Small intestine (tissue), 7 donors: ENCODE measurements around the gene SPTBN5. TPM values are rescaled to one million over a fixed set of nuclear protein-coding genes. Genes with fewer than 3 reads are reported as not detected.
A peak's percentile ranks its signal among the peaks of the same experiment; 100 is the strongest.

ENCODE experiments used
- DNase-seq, 2 donors: peaks; one replicate each; pipeline versions ENCODE4 v3.0.0 to v3.0.0-alpha.2; 2013
- FAIRE-seq: peaks from 2 replicates; lab custom pipeline; 2012; peaks lifted over from hg19 to GRCh38; lab: Jason Lieb, UNC
- H3K27ac ChIP-seq, 3 donors: one replicate each; pipeline ENCODE4 v1.5.1; 2013; ENCODE audit warnings: low read length in 2 of 3, mild to moderate bottlenecking in 2 of 3, control low read depth in 1 of 3, inconsistent platforms in 1 of 3, low read depth in 1 of 3, moderate library complexity in 1 of 3
- H3K27me3 ChIP-seq, 3 donors: one replicate each; pipeline ENCODE4 v1.6.1; 2013; ENCODE audit warnings: low read length in 3 of 3, inconsistent platforms in 1 of 3; ENCODE audit not compliant: control insufficient read depth in 3 of 3, insufficient read depth in 3 of 3
- H3K36me3 ChIP-seq, 3 donors: one replicate each; pipeline ENCODE4 v1.6.1; 2013; ENCODE audit warnings: low read length in 3 of 3, inconsistent platforms in 1 of 3, low read depth in 1 of 3, mild to moderate bottlenecking in 1 of 3, moderate library complexity in 1 of 3; ENCODE audit not compliant: control insufficient read depth in 3 of 3, insufficient read depth in 2 of 3
- H3K4me1 ChIP-seq, 3 donors: one replicate each; pipeline ENCODE4 v1.6.1; 2013; ENCODE audit warnings: low read length in 2 of 3, inconsistent platforms in 1 of 3, low read depth in 1 of 3, mild to moderate bottlenecking in 1 of 3, moderate library complexity in 1 of 3; ENCODE audit not compliant: control insufficient read depth in 3 of 3, insufficient read depth in 2 of 3
- H3K4me3 ChIP-seq, 3 donors: one replicate each; pipeline ENCODE4 v1.5.1; 2013; ENCODE audit warnings: low read length in 3 of 3, control low read depth in 1 of 3, inconsistent platforms in 1 of 3, low read depth in 1 of 3, mild to moderate bottlenecking in 1 of 3, moderate library complexity in 1 of 3
- H3K9me3 ChIP-seq, 2 donors: one replicate each; pipeline ENCODE4 v1.6.1; 2013; ENCODE audit warnings: low read depth in 1 of 2, low read length in 1 of 2; ENCODE audit not compliant: control insufficient read depth in 2 of 2, insufficient read depth in 1 of 2
- WGBS, 3 donors: extraction: QIAGEN DNeasy Blood & Tissue Kit; methylation state at CpG; one replicate each; pipeline ENCODE4 v1.1.7; 2013; 5-methylcytosine and 5-hydroxymethylcytosine counted together
- polyA plus RNA-seq, 4 donors: library from polyadenylated mRNA; stranded (reverse) in 3 of 4; unstranded in 1 of 4; fragments of 200-250 nt in 3 of 4; fragments of 120-200 nt in 1 of 4; gene quantifications; one replicate each; pipeline versions ENCODE4 v1.2.1 to v1.2.3, GENCODE V29; 2013
- donor health status: healthy with polysubstance abuse.
- donor health status: control.
- donor health status: control.
- donor health status: Bipolar disorder and iron deficiency.
- donor health status: healthy.

The SPTBN5 gene
- polyA plus RNA-seq, 4 donors = 0.45 to 1.6 (median 0.57) TPM

- Histone ChIP-seq H3K27ac (no peak overlapping the region), H3K4me3 (no peak overlapping the region), H3K9me3 (no peaks in the 10 kb centered on the region), H3K27me3 (no peaks in the 10 kb centered on the region), H3K36me3 (peaks cover 0 to 93% (median 21%) of the 10 kb centered on the region in 3 donors), H3K4me1 (peaks cover 0 to 12% (median 0%) of the 10 kb centered on the region in 3 donors)
- WGBS, 3 donors = 93 to 98% (median 98%) methylated on average over 6 of the region's 6 CpGs
- FAIRE-seq (no peak), DNase-seq (no peak)
Measured at GRCh38 chr15:41822471-41822870, 71.4 kb downstream of the SPTBN5 start.

DNA sequence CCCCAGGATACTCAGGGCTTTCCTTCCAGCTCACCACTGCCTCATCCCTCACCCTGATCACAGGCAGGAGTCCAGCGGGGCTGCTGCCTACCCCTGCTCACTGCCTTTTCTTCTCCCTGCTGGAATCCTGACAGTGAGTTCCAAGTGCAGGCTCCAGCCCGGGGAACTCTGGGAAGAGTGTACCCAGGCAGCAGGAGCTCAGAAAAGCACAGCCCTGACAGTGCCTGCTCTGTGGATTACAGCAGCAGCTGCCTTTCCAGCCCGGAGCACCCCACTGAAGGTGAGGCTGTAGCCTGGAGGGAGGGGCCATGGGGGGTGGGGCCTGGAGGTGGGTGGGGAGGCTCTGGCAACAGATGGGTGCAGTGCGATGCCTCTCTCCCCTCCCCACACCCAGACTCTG is 72.0 kb downstream of the SPTBN5 start:
- Histone ChIP-seq H3K36me3 (peaks cover 0 to 100% (median 26%) of the 10 kb centered on the region in 3 donors), H3K4me3 (no peak overlapping the region), H3K9me3 (no peaks in the 10 kb centered on the region), H3K27ac (no peak overlapping the region), H3K4me1 (peaks cover 0 to 12% (median 0%) of the 10 kb centered on the region in 3 donors), H3K27me3 (no peaks in the 10 kb centered on the region)
- DNase-seq (no peak), FAIRE-seq (no peak)
- 81 to 89% (median 88%) methylated on average over 4 of the region's 4 CpGs for WGBS, 3 donors

- H3K9me3 ChIP-seq = no peaks in the 10 kb centered on the region
- no peaks in the 10 kb centered on the region for H3K27me3 ChIP-seq
- DNase-seq (peak; percentile 38 to 86), FAIRE-seq (no peak)
- WGBS, 3 donors = 61 to 74% (median 64%) methylated on average over 6 of the region's 6 CpGs
- H3K36me3 ChIP-seq = peaks cover 0 to 97% (median 29%) of the 10 kb centered on the region in 3 donors
- peaks cover 0 to 12% (median 0%) of the 10 kb centered on the region in 3 donors for H3K4me1 ChIP-seq
- H3K27ac ChIP-seq = peak overlapping the region in 1 of 3 donors; percentile 2
- no peak overlapping the region for H3K4me3 ChIP-seq
Measured at GRCh38 chr15:41820791-41821423, 72.9 kb downstream of the SPTBN5 start.

DNA sequence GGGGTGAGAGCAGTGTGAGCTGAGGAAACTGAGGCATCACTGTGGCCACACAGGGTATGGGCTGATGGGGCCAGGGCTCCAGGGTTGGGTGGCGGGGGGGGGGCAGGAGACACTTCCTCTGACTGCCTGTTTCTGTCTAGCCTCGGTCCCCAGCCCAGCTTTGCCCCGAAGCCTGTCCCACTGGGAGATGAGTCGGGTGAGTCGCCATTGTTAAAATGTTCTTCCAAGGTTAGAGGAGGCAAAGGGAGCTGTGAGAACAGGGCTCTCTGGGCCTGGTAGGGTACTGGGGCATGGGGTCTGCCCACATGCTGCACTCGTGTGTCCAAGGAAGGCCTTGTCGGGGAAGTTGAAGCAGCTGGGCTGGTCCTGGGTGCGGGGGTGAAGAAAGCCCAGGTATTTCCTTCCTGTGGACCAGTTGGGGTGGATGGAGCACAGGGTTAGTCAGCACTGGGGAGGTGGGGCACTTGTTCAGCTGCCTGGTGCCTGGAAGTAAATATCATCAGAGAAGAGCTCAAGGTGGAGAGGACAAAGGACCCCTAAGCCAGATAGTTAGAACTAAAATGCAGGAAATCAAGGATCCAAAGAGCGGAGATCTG is 74.3 kb downstream of the SPTBN5 start:
- no peaks in the 10 kb centered on the region for H3K27me3 ChIP-seq
- H3K4me3 ChIP-seq = no peak overlapping the region
- H3K27ac ChIP-seq = no peak overlapping the region
- H3K4me1 ChIP-seq = peaks cover 0 to 12% (median 0%) of the 10 kb centered on the region in 3 donors
- no peaks in the 10 kb centered on the region for H3K9me3 ChIP-seq
- peaks cover 0 to 94% (median 34%) of the 10 kb centered on the region in 3 donors for H3K36me3 ChIP-seq
- 92 to 96% (median 94%) methylated on average over 9 of the region's 9 CpGs for WGBS, 3 donors
- DNase-seq (no peak), FAIRE-seq (no peak)

GRCh38 chr15:41817781-41818180 is 76.1 kb downstream of the SPTBN5 start:
- Histone ChIP-seq H3K4me3 (no peak overlapping the region), H3K27ac (no peak overlapping the region), H3K36me3 (peaks cover 0 to 93% (median 39%) of the 10 kb centered on the region in 3 donors), H3K4me1 (peaks cover 0 to 12% (median 0%) of the 10 kb centered on the region in 3 donors), H3K27me3 (no peaks in the 10 kb centered on the region), H3K9me3 (no peaks in the 10 kb centered on the region)
- FAIRE-seq = no peak
- 84 to 86% (median 85%) methylated on average over 6 of the region's 6 CpGs for WGBS, 3 donors
- no peak for DNase-seq

- no peak for FAIRE-seq
- H3K9me3 ChIP-seq = no peaks in the 10 kb centered on the region
- peaks cover 0 to 12% (median 0%) of the 10 kb centered on the region in 3 donors for H3K4me1 ChIP-seq
- WGBS, 3 donors = 90 to 96% (median 91%) methylated on average over 14 of the region's 14 CpGs
- peaks cover 0 to 93% (median 35%) of the 10 kb centered on the region in 3 donors for H3K36me3 ChIP-seq
- H3K27ac ChIP-seq = no peak overlapping the region
- DNase-seq = no peak
- H3K27me3 ChIP-seq = no peaks in the 10 kb centered on the region
- no peak overlapping the region for H3K4me3 ChIP-seq
Measured at GRCh38 chr15:41817327-41817726, 76.5 kb downstream of the SPTBN5 start.

- WGBS, 3 donors = 95 to 100% (median 96%) methylated on average over 9 of the region's 9 CpGs
- no peak for FAIRE-seq
Measured at GRCh38 chr15:41816788-41817187, 77.1 kb downstream of the SPTBN5 start.

GRCh38 chr15:41814534-41814933 is 79.3 kb downstream of the SPTBN5 start:
- FAIRE-seq (no peak), DNase-seq (no peak)
- Histone ChIP-seq H3K4me1 (no peaks in the 10 kb centered on the region), H3K36me3 (peaks cover 0 to 90% (median 38%) of the 10 kb centered on the region in 3 donors), H3K27me3 (no peaks in the 10 kb centered on the region), H3K9me3 (no peaks in the 10 kb centered on the region), H3K27ac (no peak overlapping the region), H3K4me3 (no peak overlapping the region)
- 75 to 86% (median 77%) methylated on average over 5 of the region's 5 CpGs for WGBS, 3 donors

More at GRCh38 chr15:41816788-41817187, 77.1 kb downstream of the SPTBN5 start:
- no peak overlapping the region for H3K27ac ChIP-seq
- peaks cover 0 to 92% (median 35%) of the 10 kb centered on the region in 3 donors for H3K36me3 ChIP-seq
- H3K4me1 ChIP-seq = peaks cover 0 to 11% (median 0%) of the 10 kb centered on the region in 3 donors
- H3K27me3 ChIP-seq = no peaks in the 10 kb centered on the region
- H3K4me3 ChIP-seq = no peak overlapping the region
- no peaks in the 10 kb centered on the region for H3K9me3 ChIP-seq
- no peak for DNase-seq
